ENCODE results near the gene INSC. TPM values are rescaled to one million over a fixed set of nuclear protein-coding genes. Genes with fewer than 3 reads are reported as not detected.
A peak's percentile ranks its signal among the peaks of the same experiment; 100 is the strongest.
"Not testable (repeated sequence)": the region's sequence is repeated elsewhere in the genome, so short reads cannot be mapped to it uniquely, and the experiment has no call there.

The INSC gene
- total RNA-seq = 0.53 and 1.2 TPM in 2 replicates

- no peak for FAIRE-seq
- Histone ChIP-seq H3K4me3 (ENCODE audit: low read depth, low read length) (peak within 1 kb of the TSS; percentile 11), H3K27me3 (ENCODE audit: control insufficient read depth, insufficient read depth, low read length) (no peaks in the 10 kb centered on the region), H3K36me3 (ENCODE audit: control insufficient read depth, insufficient read depth, low read length) (no peaks in the 10 kb centered on the region)
- no peak for DNase-seq (ENCODE audit: low read depth)
- TF ChIP-seq CTCF (IDR thresholded peaks at IDR 0.05; ENCODE audit: insufficient read depth, low read length, severe bottlenecking) = no peak
Observed at GRCh38 chr11:15114501-15115475, at the start of gene INSC. Gene INSC (plus strand): TSS chr11:15114923. CDS start chr11:15149175, 34,252 bp downstream.

GRCh38 chr11:15069751-15070150, 45.0 kb upstream of the INSC start:
- DNase-seq (ENCODE audit: low read depth); H3K27me3 ChIP-seq (ENCODE audit: control insufficient read depth, insufficient read depth, low read length); FAIRE-seq; H3K4me3 ChIP-seq (ENCODE audit: low read depth, low read length); H3K36me3 ChIP-seq (ENCODE audit: control insufficient read depth, insufficient read depth, low read length): not testable (repeated sequence)

GRCh38 chr11:15071556-15072255, 43.0 kb upstream of the INSC start:
- H3K27me3 ChIP-seq (ENCODE audit: control insufficient read depth, insufficient read depth, low read length) = peaks cover 10% of the 10 kb centered on the region
- no peak for FAIRE-seq

GRCh38 chr11:15072551-15073143, 42.1 kb upstream of the INSC start:
- FAIRE-seq = no peak
- Histone ChIP-seq H3K36me3 (ENCODE audit: control insufficient read depth, insufficient read depth, low read length) (no peaks in the 10 kb centered on the region), H3K4me3 (ENCODE audit: low read depth, low read length) (no peak overlapping the region), H3K27me3 (ENCODE audit: control insufficient read depth, insufficient read depth, low read length) (peaks cover 10% of the 10 kb centered on the region)
- no peak for TF ChIP-seq CTCF (IDR thresholded peaks at IDR 0.05; ENCODE audit: insufficient read depth, low read length, severe bottlenecking)
- DNase-seq (ENCODE audit: low read depth) = no peak

More at GRCh38 chr11:15071556-15072255, 43.0 kb upstream of the INSC start:
- DNase-seq (ENCODE audit: low read depth) = no peak
- H3K36me3 ChIP-seq (ENCODE audit: control insufficient read depth, insufficient read depth, low read length) = no peaks in the 10 kb centered on the region
- no peak for TF ChIP-seq CTCF (IDR thresholded peaks at IDR 0.05; ENCODE audit: insufficient read depth, low read length, severe bottlenecking)
- H3K4me3 ChIP-seq (ENCODE audit: low read depth, low read length) = no peak overlapping the region

- H3K27me3 ChIP-seq (ENCODE audit: control insufficient read depth, insufficient read depth, low read length) = peaks cover 10% of the 10 kb centered on the region
- no peak for FAIRE-seq
- H3K4me3 ChIP-seq (ENCODE audit: low read depth, low read length) = peak within 1 kb of the TSS; percentile 28
- TF ChIP-seq CTCF (IDR thresholded peaks at IDR 0.05; ENCODE audit: insufficient read depth, low read length, severe bottlenecking) = no peak
- peak; percentile 13 for DNase-seq (ENCODE audit: low read depth)
- H3K36me3 ChIP-seq (ENCODE audit: control insufficient read depth, insufficient read depth, low read length) = no peaks in the 10 kb centered on the region
Observed at GRCh38 chr11:15073361-15074205, 41.1 kb upstream of the INSC start, which contains the start of gene CALCB. Gene CALCB (plus strand): TSS chr11:15073593. CDS start chr11:15074719, 1,126 bp downstream.
